HEK293 (cell line): ENCODE measurements around the gene ISM1.

Experiments used
- KLF10 ChIP-seq: fragments of 450-650 bp; IDR thresholded peaks from 2 replicates; pipeline ENCODE4 v1.5.1; 2018; ENCODE audit warnings: missing biosample characterization, mild to moderate bottlenecking, missing genetic modification characterization
- REST ChIP-seq: fragments of 450-650 bp; formaldehyde crosslinking; IDR thresholded peaks from 2 replicates; pipeline ENCODE4 v1.5.1; 2016; ENCODE audit warnings: missing biosample characterization, missing genetic modification characterization

DNA sequence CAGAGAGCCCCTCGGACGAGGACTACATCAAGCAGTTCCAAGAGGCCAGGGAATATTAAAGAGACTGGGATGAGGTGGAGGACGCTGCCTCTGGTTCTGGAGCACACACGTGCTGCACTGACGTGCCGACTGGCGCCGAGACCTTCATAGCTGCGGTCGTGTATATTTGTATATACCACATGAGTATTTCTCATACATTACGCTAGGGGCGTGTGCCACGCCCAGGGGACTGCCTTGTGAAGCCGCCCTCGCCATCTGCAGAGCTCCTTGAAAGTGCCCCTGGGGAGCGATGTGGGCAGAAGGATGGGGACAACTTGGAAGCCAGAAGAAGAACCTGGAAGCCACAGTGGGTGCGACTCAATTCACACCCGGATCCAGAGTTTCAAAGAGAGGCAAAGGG, 78.3 kb downstream of the ISM1 start:
- no peak for TF ChIP-seq REST (tag by site-specific recombination)
- TF ChIP-seq KLF10 (tag by site-specific recombination) = no peak
